GM06990 (cell line): ENCODE results near the gene SLC7A11.

Experiments used
- DNase-seq: peaks from one replicate; pipeline ENCODE4 v3.0.0-alpha.2; 2011; ENCODE audit not compliant: insufficient read length; ENCODE audit errors: extremely low read depth
- H3K27me3 ChIP-seq: replicated peaks from 2 replicates; pipeline ENCODE4 v1.6.0; 2011; ENCODE audit warnings: low read length; ENCODE audit not compliant: control insufficient read depth, insufficient read depth
- H3K36me3 ChIP-seq: 2 replicates; pipeline ENCODE4 v1.5.1; 2011; ENCODE audit warnings: low read length; ENCODE audit not compliant: control insufficient read depth, insufficient read depth
- H3K4me3 ChIP-seq: replicated peaks from 2 replicates; pipeline ENCODE4 v1.5.1; 2011; ENCODE audit warnings: low read depth, mild to moderate bottlenecking, control low read depth, low read length
- TF ChIP-seq, protein P1 (sequence below): IDR thresholded peaks from 2 replicates; pipeline ENCODE4 v1.5.1; 2011; ENCODE audit warnings: low read length, control low read depth, mild to moderate bottlenecking, inconsistent platforms; ENCODE audit not compliant: insufficient read depth, poor library complexity, severe bottlenecking

The SLC7A11 gene

DNA sequence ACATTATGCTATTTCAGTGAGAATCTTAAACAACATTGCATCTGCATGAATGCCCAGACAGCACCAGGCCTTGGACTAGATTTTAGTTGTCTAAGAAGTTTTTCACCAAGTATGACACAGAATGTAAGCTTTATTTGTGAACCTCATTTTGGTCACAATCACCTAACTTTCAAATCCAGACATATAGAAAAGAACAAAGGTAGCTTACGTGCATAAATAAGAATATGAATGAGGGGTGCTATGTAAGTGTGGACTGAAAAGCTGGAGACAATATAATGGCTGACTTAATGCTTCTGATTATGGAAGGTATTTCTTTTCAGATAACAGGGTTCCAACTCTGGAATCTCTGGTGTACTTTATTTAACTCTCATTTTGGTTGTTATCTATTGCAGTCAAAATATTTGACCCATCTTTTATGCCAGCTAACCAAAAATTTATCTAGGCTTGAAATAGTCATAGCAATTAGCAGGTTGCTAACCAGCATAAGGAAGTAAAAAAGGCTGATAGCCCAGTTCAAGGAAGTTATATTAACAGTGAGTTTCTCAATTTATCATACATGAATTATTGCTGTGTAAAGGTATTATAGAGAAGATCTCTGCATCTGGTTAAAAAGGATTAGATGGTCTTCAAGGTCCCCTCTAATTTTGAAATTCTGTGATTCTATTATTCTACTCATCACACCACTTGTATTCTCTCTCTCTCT, 36.5 kb downstream of the SLC7A11 start:
- DNase-seq, result no peak
- TF ChIP-seq, protein P1, sequence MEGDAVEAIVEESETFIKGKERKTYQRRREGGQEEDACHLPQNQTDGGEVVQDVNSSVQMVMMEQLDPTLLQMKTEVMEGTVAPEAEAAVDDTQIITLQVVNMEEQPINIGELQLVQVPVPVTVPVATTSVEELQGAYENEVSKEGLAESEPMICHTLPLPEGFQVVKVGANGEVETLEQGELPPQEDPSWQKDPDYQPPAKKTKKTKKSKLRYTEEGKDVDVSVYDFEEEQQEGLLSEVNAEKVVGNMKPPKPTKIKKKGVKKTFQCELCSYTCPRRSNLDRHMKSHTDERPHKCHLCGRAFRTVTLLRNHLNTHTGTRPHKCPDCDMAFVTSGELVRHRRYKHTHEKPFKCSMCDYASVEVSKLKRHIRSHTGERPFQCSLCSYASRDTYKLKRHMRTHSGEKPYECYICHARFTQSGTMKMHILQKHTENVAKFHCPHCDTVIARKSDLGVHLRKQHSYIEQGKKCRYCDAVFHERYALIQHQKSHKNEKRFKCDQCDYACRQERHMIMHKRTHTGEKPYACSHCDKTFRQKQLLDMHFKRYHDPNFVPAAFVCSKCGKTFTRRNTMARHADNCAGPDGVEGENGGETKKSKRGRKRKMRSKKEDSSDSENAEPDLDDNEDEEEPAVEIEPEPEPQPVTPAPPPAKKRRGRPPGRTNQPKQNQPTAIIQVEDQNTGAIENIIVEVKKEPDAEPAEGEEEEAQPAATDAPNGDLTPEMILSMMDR, result no peak
- Histone ChIP-seq H3K27me3 (no peaks in the 10 kb centered on the region), H3K36me3 (no peaks in the 10 kb centered on the region), H3K4me3 (no peak overlapping the region)

DNA sequence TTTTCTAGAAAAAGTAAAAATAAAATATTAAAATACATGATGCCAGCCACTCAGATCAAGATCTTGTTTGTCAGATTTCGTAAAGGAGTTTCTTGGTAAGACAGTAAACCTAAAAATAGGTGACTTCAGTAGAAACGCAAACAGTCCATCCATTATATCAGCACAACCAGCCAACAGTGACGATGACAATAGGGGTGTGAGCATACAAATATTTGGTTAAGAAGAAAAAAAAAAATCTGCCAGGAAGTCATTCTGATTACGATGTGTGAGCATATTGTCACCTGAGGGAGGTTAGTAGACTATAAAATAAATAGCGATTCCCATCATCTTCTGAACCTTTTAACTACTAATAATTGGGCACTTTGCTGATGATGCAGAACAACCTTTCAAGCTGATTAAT, 37.6 kb downstream of the SLC7A11 start:
- Histone ChIP-seq H3K36me3 (no peaks in the 10 kb centered on the region), H3K27me3 (no peaks in the 10 kb centered on the region), H3K4me3 (no peak overlapping the region)
- DNase-seq, result no peak
- TF ChIP-seq, protein P1, result no peak

DNA sequence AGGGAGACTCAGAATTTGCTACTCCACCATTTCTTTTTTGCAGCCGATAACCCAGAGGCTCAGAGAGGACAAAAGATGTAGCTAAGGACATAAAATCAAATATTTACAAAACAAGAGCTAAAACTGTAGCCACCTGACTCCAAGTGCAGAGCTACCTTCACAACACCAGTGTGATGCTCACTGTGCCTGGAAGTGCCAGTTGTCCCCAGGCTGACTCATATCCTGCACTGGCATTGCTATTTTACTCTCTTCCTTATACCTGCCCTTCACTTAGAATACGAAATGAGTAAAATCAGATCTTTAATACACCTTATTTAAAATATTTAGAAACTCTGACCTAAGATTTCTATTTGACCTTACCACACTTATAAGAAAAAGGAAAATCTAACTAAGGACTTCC, 39.5 kb downstream of the SLC7A11 start:
- no peaks in the 10 kb centered on the region for H3K36me3 ChIP-seq
- H3K4me3 ChIP-seq, result no peak overlapping the region
- no peaks in the 10 kb centered on the region for H3K27me3 ChIP-seq
- no peak for DNase-seq
- TF ChIP-seq, protein P1, result no peak

DNA sequence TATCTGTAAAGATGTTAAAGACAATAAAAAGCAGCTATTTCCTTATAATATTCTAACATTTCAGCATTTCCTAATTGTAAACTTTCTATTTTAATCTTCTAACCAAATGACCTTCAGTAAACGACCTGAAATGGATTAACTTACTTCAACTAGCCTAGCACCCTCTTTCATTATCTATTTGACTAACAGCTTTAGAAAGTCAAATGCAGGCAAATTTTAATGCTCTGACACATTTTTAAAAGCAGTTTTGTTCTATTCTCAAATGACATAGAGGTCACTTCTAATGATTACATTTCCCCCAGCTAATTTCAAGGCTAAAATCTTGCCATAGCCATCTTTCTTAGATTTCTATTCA, 41.9 kb downstream of the SLC7A11 start:
- H3K27me3 ChIP-seq, result no peaks in the 10 kb centered on the region
- no peaks in the 10 kb centered on the region for H3K36me3 ChIP-seq
- no peak for DNase-seq
- H3K4me3 ChIP-seq, result no peak overlapping the region
- TF ChIP-seq, protein P1, result no peak

DNA sequence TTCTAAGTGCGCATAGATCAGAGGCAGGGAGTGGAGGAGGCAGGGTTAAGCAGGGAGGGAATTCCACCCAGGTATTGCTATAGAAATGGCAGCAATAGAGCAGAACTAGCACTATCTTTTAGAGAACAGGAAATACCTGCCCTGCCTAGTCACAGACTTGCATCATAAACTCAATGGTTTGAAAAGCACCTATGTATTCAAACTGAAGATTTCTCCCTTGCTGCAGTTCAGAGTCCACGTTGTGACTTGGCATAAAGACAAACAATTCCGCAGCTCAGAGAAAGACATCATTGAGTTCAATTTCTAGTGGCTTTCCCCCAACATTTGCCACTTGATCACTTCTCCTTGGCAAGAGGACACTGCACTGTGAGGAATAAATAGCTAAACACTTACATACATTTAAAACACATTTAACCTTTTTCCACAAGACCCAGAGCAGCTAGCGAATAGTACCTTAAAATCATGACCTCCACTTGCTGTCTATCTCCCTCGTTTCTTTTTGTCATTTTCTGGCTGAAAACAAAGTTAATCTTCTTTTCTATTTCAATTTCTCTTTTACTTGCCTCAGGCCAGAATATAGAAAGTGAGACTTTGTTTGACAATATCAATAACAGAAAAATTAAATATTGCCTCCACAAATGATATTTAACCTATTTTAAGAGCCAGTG, 42.4 kb downstream of the SLC7A11 start:
- H3K36me3 ChIP-seq, result no peaks in the 10 kb centered on the region
- TF ChIP-seq, protein P1, result no peak
- no peaks in the 10 kb centered on the region for H3K27me3 ChIP-seq
- no peak overlapping the region for H3K4me3 ChIP-seq
- no peak for DNase-seq
